ENCODE results near the gene LARP1. TPM values are rescaled to one million over a fixed set of nuclear protein-coding genes. Genes with fewer than 3 reads are reported as not detected.

LARP1 gene
- total RNA-seq, 2 experiments from 2014 or later: 88.7 to 97.6 TPM

GRCh38 chr5:154773326-154773725 is 18.1 kb downstream of the LARP1 start:
- H3K27me3 ChIP-seq (ENCODE audit: control insufficient read depth in 1 of 2, insufficient read depth in 2 of 2, low read length in 2 of 2): no peaks in the 10 kb centered on the region
- TF ChIP-seq CTCF (IDR thresholded peaks at IDR 0.05): no peak
- DNase-seq (no peak), ATAC-seq (ENCODE audit: poor library complexity) (no peak)
- Mint-ChIP-seq H3K27me3 (no peaks in the 10 kb centered on the region), H3K27ac (peak overlapping the region; percentile 78), H3K9me3 (no peaks in the 10 kb centered on the region), H3K36me3 (ENCODE audit: low read depth) (no peaks in the 10 kb centered on the region), H3K4me3 (peak overlapping the region; percentile 35), H3K4me1 (ENCODE audit: low read depth) (peaks cover 78% of the 10 kb centered on the region)
- intact Hi-C loops (cut with DNase I, micrococcal nuclease): no loop called here
- ChIA-PET CTCF (no interaction called here), POLR2A (no interaction called here)
- H3K9me3 ChIP-seq (ENCODE audit: control insufficient read depth in 1 of 2, insufficient read depth in 1 of 2, low read length in 2 of 2): no peaks in the 10 kb centered on the region
- H3K36me3 ChIP-seq (ENCODE audit: insufficient read depth, low read length): peaks cover 3% of the 10 kb centered on the region
- H3K27ac ChIP-seq (ENCODE audit: low read depth in 1 of 2, low read length in 2 of 2): no peak overlapping the region
- H3K4me1 ChIP-seq (ENCODE audit: insufficient read depth, low read length): peaks cover 61% of the 10 kb centered on the region
- no peak overlapping the region for H3K4me3 ChIP-seq (ENCODE audit: low read length)

GRCh38 chr5:154776167-154776566 is 21.0 kb downstream of the LARP1 start:
- Histone ChIP-seq H3K4me1 (ENCODE audit: insufficient read depth, low read length) (peaks cover 51% of the 10 kb centered on the region), H3K4me3 (ENCODE audit: low read length) (no peak overlapping the region), H3K27ac (ENCODE audit: low read depth in 1 of 2, low read length in 2 of 2) (no peak overlapping the region), H3K27me3 (ENCODE audit: control insufficient read depth in 1 of 2, insufficient read depth in 2 of 2, low read length in 2 of 2) (no peaks in the 10 kb centered on the region), H3K9me3 (ENCODE audit: control insufficient read depth in 1 of 2, insufficient read depth in 1 of 2, low read length in 2 of 2) (no peaks in the 10 kb centered on the region), H3K36me3 (ENCODE audit: insufficient read depth, low read length) (peaks cover 3% of the 10 kb centered on the region)
- no peak for TF ChIP-seq CTCF (IDR thresholded peaks at IDR 0.05)
- Mint-ChIP-seq H3K4me3 (no peak overlapping the region), H3K27ac (peak overlapping the region; percentile 63), H3K36me3 (ENCODE audit: low read depth) (peaks cover 4% of the 10 kb centered on the region), H3K9me3 (no peaks in the 10 kb centered on the region), H3K27me3 (no peaks in the 10 kb centered on the region), H3K4me1 (ENCODE audit: low read depth) (peaks cover 79% of the 10 kb centered on the region)
- CTCF ChIA-PET: interaction anchor here (1.0 kb wide), 1 partner anchor 26 kb away, joined by 3 read pairs; no protein-coding TSS in a partner anchor
- intact Hi-C loops (cut with DNase I, micrococcal nuclease): no loop called here
- no peak for ATAC-seq (ENCODE audit: poor library complexity)
- POLR2A ChIA-PET: interaction anchor here (0.9 kb wide), 1 partner anchor 12 kb away, joined by 3 read pairs; no protein-coding TSS in a partner anchor
- no peak for DNase-seq

- H3K27me3 ChIP-seq (ENCODE audit: control insufficient read depth in 1 of 2, insufficient read depth in 2 of 2, low read length in 2 of 2): no peaks in the 10 kb centered on the region
- DNase-seq (no peak), ATAC-seq (ENCODE audit: poor library complexity) (no peak)
- intact Hi-C loops (cut with DNase I, micrococcal nuclease): no loop called here
- Mint-ChIP-seq H3K4me1 (ENCODE audit: low read depth) (peaks cover 82% of the 10 kb centered on the region), H3K36me3 (ENCODE audit: low read depth) (peaks cover 4% of the 10 kb centered on the region), H3K27me3 (no peaks in the 10 kb centered on the region), H3K27ac (peak overlapping the region; percentile 59), H3K9me3 (no peaks in the 10 kb centered on the region), H3K4me3 (no peak overlapping the region)
- no peak overlapping the region for H3K4me3 ChIP-seq (ENCODE audit: low read length)
- no peak for TF ChIP-seq CTCF (IDR thresholded peaks at IDR 0.05)
- H3K4me1 ChIP-seq (ENCODE audit: insufficient read depth, low read length): peaks cover 62% of the 10 kb centered on the region
- ChIA-PET CTCF (interaction anchor here (1.1 kb wide), 1 partner anchor 12 kb away, joined by 3 read pairs; no protein-coding TSS in a partner anchor), POLR2A (interaction anchor here (1.7 kb wide), 1 partner anchor 11 kb away, joined by 5 read pairs; no protein-coding TSS in a partner anchor)
- H3K36me3 ChIP-seq (ENCODE audit: insufficient read depth, low read length): peaks cover 3% of the 10 kb centered on the region
- H3K9me3 ChIP-seq (ENCODE audit: control insufficient read depth in 1 of 2, insufficient read depth in 1 of 2, low read length in 2 of 2): no peaks in the 10 kb centered on the region
- no peak overlapping the region for H3K27ac ChIP-seq (ENCODE audit: low read depth in 1 of 2, low read length in 2 of 2)
Observed at GRCh38 chr5:154778534-154778933, 23.4 kb downstream of the LARP1 start.
